ENCODE results near the gene TSPOAP1.

- no peak for TF ChIP-seq CTCF (IDR thresholded peaks at IDR 0.05; ENCODE audit: low read depth, low read length, poor library complexity, severe bottlenecking)
- no peak for TF ChIP-seq EZH2phosphoT487 (IDR thresholded peaks at IDR 0.05; ENCODE audit: borderline replicate concordance, low read length)
Measured at GRCh38 chr17:58360296-58361063, 31.9 kb upstream of the TSPOAP1 start.
